ENCODE measurements around the gene USP32. TPM values are rescaled to one million over a fixed set of nuclear protein-coding genes. Genes with fewer than 3 reads are reported as not detected.

USP32 gene
- polyA plus RNA-seq, 1 donor (not counting 4 experiments of a cell fraction or from before 2014, with no cell fraction given): 37.6 TPM

GRCh38 chr17:60139438-60140285 is 252.3 kb downstream of the USP32 start:
- H3K4me3 ChIP-seq (ENCODE audit: control insufficient read depth in 2 of 3, extremely low read depth in 1 of 3, insufficient read depth in 2 of 3, low read depth in 1 of 3, low read length in 3 of 3): no peak overlapping the region
- no peaks in the 10 kb centered on the region for H3K36me3 ChIP-seq (ENCODE audit: control insufficient read depth in 2 of 2, extremely low read depth in 1 of 2, insufficient read depth in 2 of 2, low read length in 2 of 2)
- peak overlapping the region; percentile 29 for H3K4me2 ChIP-seq (ENCODE audit: control insufficient read depth, extremely low read depth, insufficient read depth, low read depth, low read length)
- H3K9ac ChIP-seq (ENCODE audit: control insufficient read depth, extremely low read depth, insufficient read depth, low read length): no peak overlapping the region
- dilution Hi-C loops (cut with MboI; ENCODE audit: extremely low pct_ligation_motif_present, low sequenced_read_pairs): no loop called here
- FAIRE-seq: no peak
- H3K4me1 ChIP-seq (ENCODE audit: control insufficient read depth, extremely low read depth, insufficient read depth, low read length): peaks cover 19% of the 10 kb centered on the region
- TF ChIP-seq EZH2 (IDR thresholded peaks at IDR 0.05; ENCODE audit: low read length) (peak; percentile 65), CTCF (optimal IDR thresholded peaks at IDR 0.05 in 1 of 3, IDR thresholded peaks at IDR 0.05 in 1 of 3, conservative IDR thresholded peaks at IDR 0.05 in 1 of 3; ENCODE audit: extremely low read depth in 1 of 3, insufficient read depth in 2 of 3, low read length in 3 of 3) (peak; percentile 66 to 93 (median 93))
- no peak overlapping the region for H2AFZ ChIP-seq (ENCODE audit: control insufficient read depth, low read length)
- no peaks in the 10 kb centered on the region for H3K79me2 ChIP-seq (ENCODE audit: control insufficient read depth, insufficient read depth, low read length)
- no peaks in the 10 kb centered on the region for H3K9me3 ChIP-seq (ENCODE audit: control insufficient read depth, low read depth, low read length)
- DNase-seq (ENCODE audit: low read depth, low spot score): no peak
- peaks cover 46% of the 10 kb centered on the region for H3K27me3 ChIP-seq (ENCODE audit: control insufficient read depth, extremely low read depth, insufficient read depth, low read length)
- H4K20me1 ChIP-seq (ENCODE audit: control insufficient read depth, extremely low read depth, insufficient read depth, low read length): no peaks in the 10 kb centered on the region
- no peaks in the 10 kb centered on the region for H3K9me1 ChIP-seq (ENCODE audit: control insufficient read depth, extremely low read depth, insufficient read depth, low read length)
- H3K27ac ChIP-seq (ENCODE audit: control insufficient read depth, insufficient read depth, low read length): no peak overlapping the region

- Histone ChIP-seq H3K9ac (ENCODE audit: control insufficient read depth, extremely low read depth, insufficient read depth, low read length) (no peak overlapping the region), H4K20me1 (ENCODE audit: control insufficient read depth, extremely low read depth, insufficient read depth, low read length) (no peaks in the 10 kb centered on the region), H3K36me3 (ENCODE audit: control insufficient read depth in 2 of 2, extremely low read depth in 1 of 2, insufficient read depth in 2 of 2, low read length in 2 of 2) (no peaks in the 10 kb centered on the region), H3K9me1 (ENCODE audit: control insufficient read depth, extremely low read depth, insufficient read depth, low read length) (no peaks in the 10 kb centered on the region), H2AFZ (ENCODE audit: control insufficient read depth, low read length) (no peak overlapping the region), H3K27ac (ENCODE audit: control insufficient read depth, insufficient read depth, low read length) (no peak overlapping the region), H3K4me3 (ENCODE audit: control insufficient read depth in 2 of 3, extremely low read depth in 1 of 3, insufficient read depth in 2 of 3, low read depth in 1 of 3, low read length in 3 of 3) (no peak overlapping the region), H3K27me3 (ENCODE audit: control insufficient read depth, extremely low read depth, insufficient read depth, low read length) (peaks cover 41% of the 10 kb centered on the region), H3K9me3 (ENCODE audit: control insufficient read depth, low read depth, low read length) (no peaks in the 10 kb centered on the region), H3K4me1 (ENCODE audit: control insufficient read depth, extremely low read depth, insufficient read depth, low read length) (peaks cover 19% of the 10 kb centered on the region), H3K79me2 (ENCODE audit: control insufficient read depth, insufficient read depth, low read length) (no peaks in the 10 kb centered on the region), H3K4me2 (ENCODE audit: control insufficient read depth, extremely low read depth, insufficient read depth, low read depth, low read length) (no peak overlapping the region)
- dilution Hi-C loops (cut with MboI; ENCODE audit: extremely low pct_ligation_motif_present, low sequenced_read_pairs): no loop called here
- DNase-seq (ENCODE audit: low read depth, low spot score): no peak
- no peak for FAIRE-seq
- no peak for TF ChIP-seq CTCF (optimal IDR thresholded peaks at IDR 0.05 in 1 of 3, IDR thresholded peaks at IDR 0.05 in 1 of 3, conservative IDR thresholded peaks at IDR 0.05 in 1 of 3; ENCODE audit: extremely low read depth in 1 of 3, insufficient read depth in 2 of 3, low read length in 3 of 3)
- TF ChIP-seq EZH2 (IDR thresholded peaks at IDR 0.05; ENCODE audit: low read length): peak; percentile 67
Observed at GRCh38 chr17:60138769-60139437, 253.0 kb downstream of the USP32 start.
